M059J (cell line): Measurements from ENCODE around the gene IL26. TPM values are rescaled to one million over a fixed set of nuclear protein-coding genes. Genes with fewer than 3 reads are reported as not detected.

Source experiments
- DNase-seq: peaks from one replicate; pipeline ENCODE4 v3.0.0-alpha.2; 2012; ENCODE audit warnings: low read depth
- total RNA-seq: library from RNA; depleted of rRNA; stranded (reverse); fragments of >200 nt; shearing (Covaris generic); gene quantifications from 2 replicates; pipeline ENCODE4 v1.2.3, GENCODE V29; 2014; rRNA removed

Gene IL26
- total RNA-seq, 1 experiment from 2014 or later, result not detected

DNA sequence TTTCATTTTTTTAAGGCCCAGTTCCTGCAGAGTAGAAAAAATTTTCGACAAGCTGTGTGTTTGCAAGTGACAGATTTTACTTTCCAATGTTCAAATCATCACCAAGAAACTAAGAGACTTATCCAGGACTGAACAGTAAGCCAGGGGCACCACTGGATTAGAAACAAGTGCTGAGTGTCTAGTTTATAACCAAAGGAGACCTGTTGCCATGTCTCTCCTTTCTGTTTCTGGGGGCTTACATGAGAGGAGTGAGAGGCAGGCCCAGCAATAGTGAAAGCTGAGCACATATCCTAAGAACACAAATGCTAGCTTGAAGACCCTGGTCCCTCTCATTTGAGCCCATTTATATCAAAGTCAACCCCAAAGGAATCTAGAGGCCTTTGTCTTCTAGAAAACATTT lies 69.0 kb downstream of the IL26 start:
- no peak for DNase-seq

DNA sequence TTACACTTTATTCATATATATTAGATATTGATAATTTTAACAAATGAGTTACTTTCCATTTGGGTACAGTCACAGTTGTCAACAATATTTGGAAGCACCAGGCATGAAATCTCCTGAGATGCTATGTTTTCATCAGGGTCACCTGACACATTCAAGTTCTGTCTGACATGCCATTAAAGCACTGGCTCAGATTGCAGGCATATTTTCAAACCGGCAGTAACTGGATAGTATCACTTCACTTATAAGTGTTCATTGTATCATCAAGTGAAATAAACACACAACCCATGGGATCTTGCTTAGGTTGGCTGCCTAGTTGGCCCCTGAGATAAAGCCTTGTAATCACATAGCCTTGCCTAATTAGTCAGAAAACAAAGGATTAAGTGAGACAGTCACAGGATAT lies 70.8 kb downstream of the IL26 start:
- no peak for DNase-seq

Other genes starting within 250 kb of the IL26 start
- not detected in 2 replicates for gene IFNG-AS1, start 236.4 kb downstream of the IL26 start, total RNA-seq
- not detected in 2 replicates for gene IFNG, start 66.1 kb downstream of the IL26 start, total RNA-seq
- not detected in 2 replicates for gene IL22, start 27.8 kb upstream of the IL26 start, total RNA-seq
- 7.6 and 10.1 TPM in 2 replicates for gene MDM1, start 106.6 kb upstream of the IL26 start, total RNA-seq